ENCODE results near the gene ANAPC5. TPM values are rescaled to one million over a fixed set of nuclear protein-coding genes. Genes with fewer than 3 reads are reported as not detected.

The ANAPC5 gene
- total RNA-seq, 1 experiment from 2014 or later = 199 TPM

DNA sequence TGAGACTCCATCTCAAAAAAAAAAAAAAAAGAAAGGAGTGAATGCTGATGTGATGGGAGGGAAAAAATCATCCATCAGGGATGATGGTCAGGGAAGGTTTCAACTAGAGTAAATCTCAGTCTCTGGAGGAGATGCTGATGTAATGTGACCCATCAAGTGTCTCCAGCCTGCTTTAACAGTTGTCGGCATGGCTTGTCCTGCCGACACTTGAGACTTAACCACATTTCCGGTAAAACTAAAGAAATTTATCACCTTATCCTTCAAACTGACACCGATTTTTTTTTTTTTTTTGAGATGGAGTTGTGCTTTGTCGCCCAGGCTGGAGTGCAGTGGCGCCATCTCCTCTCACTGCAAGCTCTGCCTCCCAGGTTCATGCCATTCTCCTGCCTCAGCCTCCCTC is 21.5 kb upstream of the ANAPC5 start:
- H3K9me2 ChIP-seq (replicated peaks; ENCODE audit: low read length) = no peaks in the 10 kb centered on the region
- ChIA-PET POLR2A (ENCODE audit: unreplicated experiment) (no interaction called here), CTCF (no interaction called here)
- no peak for TF ChIP-seq EZH2 (IDR thresholded peaks at IDR 0.05; ENCODE audit: low read length, unreplicated experiment)
- TF ChIP-seq, protein P1, sequence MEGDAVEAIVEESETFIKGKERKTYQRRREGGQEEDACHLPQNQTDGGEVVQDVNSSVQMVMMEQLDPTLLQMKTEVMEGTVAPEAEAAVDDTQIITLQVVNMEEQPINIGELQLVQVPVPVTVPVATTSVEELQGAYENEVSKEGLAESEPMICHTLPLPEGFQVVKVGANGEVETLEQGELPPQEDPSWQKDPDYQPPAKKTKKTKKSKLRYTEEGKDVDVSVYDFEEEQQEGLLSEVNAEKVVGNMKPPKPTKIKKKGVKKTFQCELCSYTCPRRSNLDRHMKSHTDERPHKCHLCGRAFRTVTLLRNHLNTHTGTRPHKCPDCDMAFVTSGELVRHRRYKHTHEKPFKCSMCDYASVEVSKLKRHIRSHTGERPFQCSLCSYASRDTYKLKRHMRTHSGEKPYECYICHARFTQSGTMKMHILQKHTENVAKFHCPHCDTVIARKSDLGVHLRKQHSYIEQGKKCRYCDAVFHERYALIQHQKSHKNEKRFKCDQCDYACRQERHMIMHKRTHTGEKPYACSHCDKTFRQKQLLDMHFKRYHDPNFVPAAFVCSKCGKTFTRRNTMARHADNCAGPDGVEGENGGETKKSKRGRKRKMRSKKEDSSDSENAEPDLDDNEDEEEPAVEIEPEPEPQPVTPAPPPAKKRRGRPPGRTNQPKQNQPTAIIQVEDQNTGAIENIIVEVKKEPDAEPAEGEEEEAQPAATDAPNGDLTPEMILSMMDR (conservative IDR thresholded peaks at IDR 0.05; ENCODE audit: low read depth, low read length) = no peak
- no peak for TF ChIP-seq EZH2phosphoT487 (IDR thresholded peaks at IDR 0.05; ENCODE audit: borderline replicate concordance, low read length)
- no peaks in the 10 kb centered on the region for H4K20me1 ChIP-seq (ENCODE audit: low read length)
- no peak overlapping the region for H3K9ac ChIP-seq (ENCODE audit: low read length)
- no peaks in the 10 kb centered on the region for H3K4me1 ChIP-seq (ENCODE audit: insufficient read depth, low read length)
- H3K27me3 ChIP-seq (ENCODE audit: low read length) = no peaks in the 10 kb centered on the region
- BruUV-seq (replicated peaks) = no TSS peak
- ATAC-seq = no peak
- H3F3A ChIP-seq (ENCODE audit: low read length, unreplicated experiment) = no peaks in the 10 kb centered on the region
- H3K36me3 ChIP-seq (ENCODE audit: low read depth, low read length) = no peaks in the 10 kb centered on the region
- H3K9me3 ChIP-seq (ENCODE audit: low read length) = no peaks in the 10 kb centered on the region
- DNase-seq = no peak
- H3K27ac ChIP-seq (ENCODE audit: low read length) = no peak overlapping the region
- H3K4me3 ChIP-seq (ENCODE audit: low read length) = no peak overlapping the region
- H3K4me2 ChIP-seq (ENCODE audit: low read length) = no peak overlapping the region
- H3K79me2 ChIP-seq (ENCODE audit: low read length) = no peaks in the 10 kb centered on the region
- intact Hi-C loops (cut with micrococcal nuclease) = no loop called here
- H2AFZ ChIP-seq (ENCODE audit: low read length) = no peak overlapping the region

- Histone ChIP-seq H3K4me2 (ENCODE audit: low read length) (no peak overlapping the region), H3K4me1 (ENCODE audit: insufficient read depth, low read length) (no peaks in the 10 kb centered on the region), H3F3A (ENCODE audit: low read length, unreplicated experiment) (no peaks in the 10 kb centered on the region), H3K36me3 (ENCODE audit: low read depth, low read length) (no peaks in the 10 kb centered on the region), H3K9me3 (ENCODE audit: low read length) (no peaks in the 10 kb centered on the region), H3K9ac (ENCODE audit: low read length) (no peak overlapping the region), H4K20me1 (ENCODE audit: low read length) (no peaks in the 10 kb centered on the region), H3K27ac (ENCODE audit: low read length) (no peak overlapping the region), H3K9me2 (replicated peaks; ENCODE audit: low read length) (no peaks in the 10 kb centered on the region), H3K4me3 (ENCODE audit: low read length) (no peak overlapping the region), H3K27me3 (ENCODE audit: low read length) (no peaks in the 10 kb centered on the region), H2AFZ (ENCODE audit: low read length) (no peak overlapping the region), H3K79me2 (ENCODE audit: low read length) (no peaks in the 10 kb centered on the region)
- POLR2A ChIA-PET (ENCODE audit: unreplicated experiment) = no interaction called here
- DNase-seq (no peak), ATAC-seq (no peak)
- TF ChIP-seq EZH2 (IDR thresholded peaks at IDR 0.05; ENCODE audit: low read length, unreplicated experiment) = no peak
- CTCF ChIA-PET = no interaction called here
- intact Hi-C loops (cut with micrococcal nuclease) = no loop called here
- BruUV-seq (replicated peaks) = no TSS peak
These were observed 19.2 kb upstream of the ANAPC5 start for GRCh38 chr12:121371404-121371803.

DNA sequence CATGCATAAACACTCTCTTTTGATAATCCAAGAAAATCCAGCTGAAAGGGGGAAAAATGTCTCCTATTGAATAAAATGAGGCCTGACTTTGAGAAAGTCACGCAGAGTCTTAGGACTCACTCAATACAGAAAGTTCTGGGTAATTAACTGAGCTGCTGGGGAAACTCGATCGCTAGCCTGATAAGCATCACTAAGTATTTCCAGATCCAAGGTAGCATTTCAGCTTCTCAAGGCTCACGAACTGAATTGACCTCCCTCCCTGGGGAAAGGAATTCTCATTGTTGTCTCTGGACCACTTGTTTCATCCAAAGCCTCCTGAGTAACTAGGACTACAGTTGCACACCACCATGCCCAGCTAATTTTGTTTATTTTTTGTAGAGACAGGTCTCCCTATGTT is 13.8 kb upstream of the ANAPC5 start:
- DNase-seq (no peak), ATAC-seq (no peak)
- BruUV-seq (replicated peaks) = no TSS peak
- H3K36me3 ChIP-seq (ENCODE audit: low read depth, low read length) = no peaks in the 10 kb centered on the region
- H3K4me3 ChIP-seq (ENCODE audit: low read length) = no peak overlapping the region
- no peaks in the 10 kb centered on the region for H3K27me3 ChIP-seq (ENCODE audit: low read length)
- peaks cover 3% of the 10 kb centered on the region; the same call in 1 of the 2 replicates for H3K4me1 ChIP-seq (ENCODE audit: insufficient read depth, low read length)
- ChIA-PET POLR2A (ENCODE audit: unreplicated experiment) (interaction anchor here (0.6 kb wide), 1 partner anchor 21 kb away, joined by 4 read pairs; no protein-coding TSS in a partner anchor), CTCF (no interaction called here)
- H4K20me1 ChIP-seq (ENCODE audit: low read length) = no peaks in the 10 kb centered on the region
- no peaks in the 10 kb centered on the region for H3F3A ChIP-seq (ENCODE audit: low read length, unreplicated experiment)
- intact Hi-C loops (cut with micrococcal nuclease) = no loop called here
- no peaks in the 10 kb centered on the region for H3K9me3 ChIP-seq (ENCODE audit: low read length)
- H3K9ac ChIP-seq (ENCODE audit: low read length) = no peak overlapping the region
- H3K79me2 ChIP-seq (ENCODE audit: low read length) = no peaks in the 10 kb centered on the region
- H3K9me2 ChIP-seq (replicated peaks; ENCODE audit: low read length) = no peaks in the 10 kb centered on the region
- H3K4me2 ChIP-seq (ENCODE audit: low read length) = no peak overlapping the region
- H3K27ac ChIP-seq (ENCODE audit: low read length) = no peak overlapping the region
- no peak overlapping the region for H2AFZ ChIP-seq (ENCODE audit: low read length)
- TF ChIP-seq EZH2phosphoT487 (IDR thresholded peaks at IDR 0.05; ENCODE audit: borderline replicate concordance, low read length) = no peak
- TF ChIP-seq EZH2 (IDR thresholded peaks at IDR 0.05; ENCODE audit: low read length, unreplicated experiment) = no peak
- TF ChIP-seq, protein P1 (conservative IDR thresholded peaks at IDR 0.05; ENCODE audit: low read depth, low read length) = no peak
